VCaP (cell line): Measurements from ENCODE around the gene GDF15.

Experiments used
- H3K27ac ChIP-seq: fragments of 450-650 bp; 2 replicates; pipeline ENCODE4 v1.5.1; 2017
- CTCF ChIP-seq: fragments of 450-650 bp; conservative IDR thresholded peaks from 2 replicates; pipeline ENCODE4 v1.5.1; 2017; ENCODE audit warnings: mild to moderate bottlenecking, moderate library complexity

GDF15 gene

GRCh38 chr19:18389726-18390064 is 3.7 kb downstream of the GDF15 start:
- no peak overlapping the region; the same call in 1 of the 2 replicates for H3K27ac ChIP-seq
- no peak for TF ChIP-seq CTCF

GRCh38 chr19:18390065-18390907 is 4.3 kb downstream of the GDF15 start:
- no peak overlapping the region; the same call in 1 of the 2 replicates for H3K27ac ChIP-seq
- TF ChIP-seq CTCF, result no peak

GRCh38 chr19:18391509-18392075 is 5.6 kb downstream of the GDF15 start:
- TF ChIP-seq CTCF, result no peak
- H3K27ac ChIP-seq, result no peak overlapping the region

- TF ChIP-seq CTCF, result no peak
- no peak overlapping the region for H3K27ac ChIP-seq
Observed at GRCh38 chr19:18392417-18392816, 6.5 kb downstream of the GDF15 start.

- no peak overlapping the region for H3K27ac ChIP-seq
- no peak for TF ChIP-seq CTCF
Observed at GRCh38 chr19:18392926-18393325, 7.0 kb downstream of the GDF15 start.

GRCh38 chr19:18393836-18394235 is 7.9 kb downstream of the GDF15 start:
- no peak for TF ChIP-seq CTCF
- H3K27ac ChIP-seq, result no peak overlapping the region

GRCh38 chr19:18396471-18397241 is 10.7 kb downstream of the GDF15 start:
- 0 out of 2 replicates have a peak overlapping the region, but pooled peaks have one; percentile 7 for H3K27ac ChIP-seq
- no peak for TF ChIP-seq CTCF
